ENCODE results near the gene CDH12.

Gene CDH12

DNA sequence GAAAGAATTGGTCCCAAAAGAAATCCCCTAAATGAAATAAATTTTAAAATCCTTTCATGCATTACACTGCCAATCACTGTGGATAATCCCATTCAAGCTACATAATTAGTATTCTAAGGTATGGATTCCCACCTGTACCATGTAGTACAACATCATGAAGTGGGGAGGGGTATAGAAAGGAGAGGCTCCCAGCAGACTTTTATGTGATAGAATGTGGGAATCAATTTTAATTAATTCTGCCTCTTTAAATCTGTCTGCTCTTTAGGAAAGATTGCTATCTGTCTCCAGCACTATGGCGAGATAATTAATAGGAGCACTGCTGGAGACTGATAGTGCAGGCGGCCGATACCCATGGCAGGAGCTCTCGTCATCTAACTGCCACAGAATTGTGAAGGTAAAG lies 95.4 kb downstream of the CDH12 start:
- no peak for DNase-seq

DNA sequence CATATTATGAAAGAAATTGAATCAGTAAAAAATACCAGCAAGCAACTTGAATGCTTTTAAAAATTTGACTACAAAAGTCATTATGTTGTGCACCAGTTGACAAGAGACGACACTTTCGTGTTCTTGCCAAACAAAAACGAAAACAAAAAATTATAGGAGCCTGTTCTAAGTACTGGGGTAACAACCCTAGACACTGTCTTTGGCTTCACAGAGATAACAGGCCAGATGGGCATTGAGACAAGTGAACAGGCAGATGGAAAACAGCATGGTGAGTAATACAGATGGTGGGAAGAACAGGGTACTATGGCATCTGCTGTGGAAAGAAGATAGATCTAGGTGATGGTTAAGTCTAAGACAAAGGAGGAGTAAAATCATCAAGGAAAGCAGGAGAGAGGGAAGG lies 99.0 kb downstream of the CDH12 start:
- DNase-seq, result no peak

DNA sequence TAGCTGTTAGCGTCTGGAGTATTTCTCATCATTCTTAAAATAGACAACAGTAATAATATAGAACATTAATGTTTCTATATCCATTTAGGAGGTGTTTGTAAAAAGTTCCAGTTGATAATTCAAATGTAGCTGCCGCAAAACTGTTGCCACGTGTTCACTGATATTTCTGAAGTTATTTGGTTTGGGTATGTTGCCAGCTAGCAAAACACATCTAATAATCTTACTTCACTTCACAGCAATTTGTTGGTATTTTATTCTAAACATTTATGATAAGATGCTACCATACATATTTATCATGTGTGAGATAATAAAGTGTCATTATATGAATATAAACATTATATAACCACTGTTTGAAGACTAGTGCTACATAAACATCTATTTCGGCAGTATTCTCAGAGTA lies 101.6 kb downstream of the CDH12 start:
- no peak for DNase-seq

DNA sequence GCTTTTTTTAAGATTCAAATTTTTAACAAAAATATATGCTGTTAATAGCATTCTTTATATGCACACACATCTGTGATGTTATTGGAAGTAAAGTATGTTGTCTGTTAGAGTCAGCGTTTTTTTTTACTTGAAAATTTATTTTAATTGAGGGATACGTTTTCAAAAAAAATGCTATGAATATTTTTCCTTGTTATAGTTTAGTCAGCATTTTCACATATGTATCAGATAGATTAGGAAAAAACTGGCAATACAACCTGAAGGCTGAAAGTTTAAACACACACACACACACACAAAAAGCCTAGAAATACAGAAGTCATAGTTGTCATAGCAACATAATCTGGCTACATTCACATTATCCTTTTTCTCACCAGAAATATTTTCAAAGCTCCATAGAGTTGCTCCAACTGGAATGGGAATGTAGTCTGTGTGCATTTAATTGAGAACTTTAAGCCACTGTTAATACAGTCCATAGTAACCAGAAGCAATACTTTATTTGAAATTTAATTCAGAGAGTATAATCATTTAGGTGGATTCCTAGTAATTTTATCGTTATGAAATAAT lies 116.6 kb downstream of the CDH12 start:
- DNase-seq, result no peak

DNA sequence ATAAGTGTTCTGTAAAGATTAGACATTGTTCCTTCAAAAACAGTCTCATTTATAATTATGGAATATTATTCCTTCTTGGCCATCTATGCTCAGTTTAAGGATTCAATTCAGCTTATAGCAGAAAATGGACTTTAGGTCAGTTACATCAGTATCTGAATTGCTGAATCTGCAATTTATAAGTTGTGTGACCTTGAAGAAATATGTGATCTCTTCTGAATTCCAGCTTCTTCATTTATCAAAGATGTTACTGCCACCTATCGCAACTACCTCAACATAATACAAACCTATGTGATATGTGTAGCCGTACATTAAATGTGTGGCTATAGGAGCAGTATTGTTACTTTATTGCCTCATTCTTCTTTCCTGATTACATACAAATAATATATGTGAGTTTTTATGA lies 118.2 kb downstream of the CDH12 start:
- no peak for DNase-seq

DNA sequence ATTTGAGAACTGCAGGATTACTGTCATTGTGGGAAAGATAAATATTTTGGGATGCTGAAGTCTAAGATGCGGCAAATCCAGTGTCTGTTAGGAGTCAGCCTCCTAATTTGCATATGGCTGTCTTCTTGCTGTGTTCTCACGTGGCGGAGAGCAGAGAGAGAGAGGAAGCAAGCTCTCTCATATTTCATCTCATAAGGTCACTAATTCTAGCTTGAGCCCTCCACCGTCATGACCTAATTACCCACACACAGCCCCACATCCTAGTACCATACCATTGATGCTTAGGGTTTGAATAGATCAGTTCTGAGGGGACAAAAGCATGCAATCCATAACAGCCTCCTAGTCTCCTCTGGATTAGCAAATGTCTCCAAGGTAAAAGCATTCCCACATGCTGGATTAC lies 124.5 kb downstream of the CDH12 start:
- DNase-seq, result no peak

DNA sequence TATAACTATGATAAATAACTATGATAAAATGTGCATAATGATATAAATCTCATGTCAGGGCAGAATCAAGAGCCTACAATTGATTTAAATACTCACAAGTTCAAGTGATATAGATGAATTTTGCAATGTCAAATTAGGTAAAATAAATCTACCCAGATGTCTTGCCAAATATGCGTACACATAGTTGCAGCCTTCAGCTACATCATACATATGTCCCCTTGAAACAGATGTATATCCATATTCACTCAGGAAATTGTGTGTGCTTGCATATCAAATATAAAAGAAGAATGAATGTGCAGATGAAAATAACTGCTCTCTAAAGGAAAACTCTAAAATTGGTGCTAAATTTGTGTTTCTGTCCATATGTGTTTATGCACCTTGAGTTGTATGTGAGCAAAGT lies 130.7 kb downstream of the CDH12 start:
- no peak for DNase-seq

DNA sequence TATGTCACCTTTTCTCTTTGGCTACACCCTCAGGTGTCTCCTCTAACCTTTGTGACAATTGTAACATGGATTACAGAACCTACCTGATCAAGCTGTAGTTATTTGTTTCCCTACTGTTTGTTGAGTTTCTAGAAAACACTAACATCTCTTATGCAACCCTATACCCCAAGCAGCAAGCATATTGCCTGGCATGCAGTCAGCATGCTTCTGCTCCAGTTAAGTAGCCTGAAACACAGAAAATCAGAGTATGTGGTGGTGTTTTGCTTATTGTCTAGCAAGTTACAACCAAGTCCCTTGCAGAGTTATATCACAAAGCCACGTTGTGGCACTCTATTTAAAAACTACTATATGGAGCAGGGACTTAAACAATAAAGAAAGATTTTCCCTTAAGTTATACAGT lies 131.1 kb downstream of the CDH12 start:
- no peak for DNase-seq

- no peak for DNase-seq
Observed at GRCh38 chr5:22719842-22720241, 133.3 kb downstream of the CDH12 start.

- DNase-seq, result no peak
Observed at GRCh38 chr5:22710660-22711059, 142.5 kb downstream of the CDH12 start.

DNA sequence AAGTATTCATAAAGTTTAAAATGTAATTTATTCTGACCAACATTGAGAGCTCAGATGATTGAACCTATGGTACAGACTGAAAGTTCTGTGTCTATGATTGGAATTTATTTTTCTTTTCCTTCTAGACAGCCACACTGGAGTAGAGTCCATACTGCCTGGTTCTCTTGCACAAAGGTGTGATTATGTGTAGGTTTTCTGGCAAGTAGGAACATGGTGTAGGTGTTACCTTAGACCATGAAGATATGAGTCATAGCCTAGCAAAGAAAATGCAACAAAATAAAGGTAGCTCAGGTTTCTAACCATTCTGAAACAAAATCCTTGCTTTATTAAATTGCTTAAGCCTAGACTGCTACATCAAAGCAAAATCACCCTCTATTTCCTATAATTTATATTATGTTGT lies 143.4 kb downstream of the CDH12 start:
- DNase-seq, result no peak

GRCh38 chr5:22708770-22709328 lies 144.3 kb downstream of the CDH12 start:
- no peak for DNase-seq

GRCh38 chr5:22706901-22707300 lies 146.2 kb downstream of the CDH12 start:
- DNase-seq, result no peak

- DNase-seq, result no peak
Observed at GRCh38 chr5:22699319-22699718, 153.8 kb downstream of the CDH12 start.

GRCh38 chr5:22693121-22693520 lies 160.0 kb downstream of the CDH12 start:
- DNase-seq, result no peak

- DNase-seq, result no peak
Observed at GRCh38 chr5:22683050-22683449, 170.1 kb downstream of the CDH12 start.

DNA sequence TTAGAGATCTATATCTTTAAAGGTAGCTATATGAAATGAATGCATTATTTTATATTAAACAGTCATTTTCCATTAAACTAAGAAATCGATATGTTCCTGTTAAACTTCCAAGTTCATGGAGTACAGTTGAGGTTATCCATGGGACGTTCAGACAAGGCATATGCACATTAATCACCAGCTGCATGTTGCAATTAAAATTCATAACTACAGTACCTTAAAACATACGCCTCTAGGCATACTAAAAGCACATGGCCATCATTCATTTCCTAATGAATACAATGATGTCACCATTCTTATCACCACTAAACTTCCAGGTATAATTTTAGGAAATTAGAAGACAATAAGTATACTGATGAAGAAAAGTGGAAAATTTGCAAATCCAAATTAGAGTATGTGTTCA lies 174.3 kb downstream of the CDH12 start:
- DNase-seq, result no peak

DNA sequence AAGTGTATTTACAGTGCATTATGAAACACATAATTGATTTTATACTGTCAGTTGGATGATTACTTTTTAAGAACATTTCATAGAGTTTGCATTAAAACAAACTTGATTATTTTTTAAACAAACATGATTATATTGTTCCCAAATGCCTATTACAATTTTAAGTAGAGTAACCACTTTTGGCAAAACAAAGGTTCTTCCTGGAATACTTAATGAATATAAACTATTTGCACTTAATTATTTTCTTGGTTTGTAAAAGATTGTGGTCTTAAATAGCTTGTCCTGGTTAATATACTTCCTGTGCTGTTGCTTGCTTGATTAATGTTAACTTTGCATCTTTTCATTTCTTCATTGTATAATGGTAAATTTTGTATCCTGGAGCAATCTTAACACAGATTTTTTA lies 180.0 kb downstream of the CDH12 start:
- DNase-seq, result no peak

DNA sequence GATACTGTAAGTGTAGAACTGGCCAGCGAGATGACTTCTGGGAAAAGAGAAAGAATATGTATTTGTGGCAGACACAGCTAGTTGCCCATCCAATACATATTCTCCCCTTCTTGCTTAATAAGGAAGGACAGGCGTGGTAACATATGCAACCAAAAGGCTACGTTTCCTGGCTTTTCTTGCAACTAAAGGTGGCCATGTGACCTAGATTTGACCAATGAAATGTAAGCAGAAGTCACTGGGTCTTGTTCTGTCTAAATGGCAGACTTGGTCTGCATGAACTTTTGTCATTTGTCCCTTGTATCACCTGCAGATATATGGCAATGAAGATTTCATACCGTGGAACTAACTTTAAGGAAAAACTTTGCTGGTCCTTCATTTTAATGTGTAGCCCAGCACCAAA lies 183.8 kb downstream of the CDH12 start:
- DNase-seq, result no peak

- no peak for DNase-seq
Observed at GRCh38 chr5:22665801-22666200, 187.3 kb downstream of the CDH12 start.

DNA sequence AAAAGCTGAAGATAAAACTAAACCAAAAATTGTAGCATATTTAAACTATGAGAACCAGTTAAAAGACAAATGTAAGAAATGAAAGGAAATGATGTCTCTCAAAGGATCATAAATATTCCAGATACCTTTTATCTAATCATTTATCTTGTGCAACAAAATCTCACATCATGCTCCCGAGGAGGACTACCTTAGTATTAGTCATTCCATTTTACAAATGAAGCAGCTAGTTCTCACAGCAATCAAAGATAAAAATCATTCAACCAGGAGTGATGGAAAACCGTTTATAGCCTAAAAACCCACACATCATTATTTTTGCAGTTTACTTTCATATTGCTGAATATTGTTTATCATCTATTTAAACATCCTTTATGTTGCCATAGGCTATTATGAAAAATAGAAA lies 190.0 kb downstream of the CDH12 start:
- DNase-seq, result no peak

GRCh38 chr5:22662391-22662790 lies 190.8 kb downstream of the CDH12 start:
- no peak for DNase-seq

GRCh38 chr5:22651355-22651754 lies 201.8 kb downstream of the CDH12 start:
- no peak for DNase-seq

GRCh38 chr5:22650511-22650910 lies 202.6 kb downstream of the CDH12 start:
- no peak for DNase-seq

DNA sequence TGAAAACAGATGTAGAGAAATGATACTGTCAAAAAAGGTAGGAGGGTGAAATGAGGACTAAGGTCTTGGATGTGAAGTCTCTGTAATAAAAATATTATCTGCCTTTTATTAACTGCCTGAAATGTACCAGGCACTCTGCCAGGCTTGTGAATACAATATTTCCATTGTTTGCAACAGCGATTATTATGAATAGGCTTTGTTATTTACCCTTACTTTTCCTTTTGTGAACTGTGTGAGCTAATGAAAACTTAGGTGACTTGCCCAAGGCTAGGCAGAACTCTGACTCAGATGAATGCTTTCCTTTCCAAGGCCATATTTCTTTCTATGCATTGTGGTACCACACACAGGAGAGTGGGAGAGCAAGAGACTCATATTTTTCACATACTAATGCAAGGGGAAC lies 204.1 kb downstream of the CDH12 start:
- DNase-seq, result no peak

DNA sequence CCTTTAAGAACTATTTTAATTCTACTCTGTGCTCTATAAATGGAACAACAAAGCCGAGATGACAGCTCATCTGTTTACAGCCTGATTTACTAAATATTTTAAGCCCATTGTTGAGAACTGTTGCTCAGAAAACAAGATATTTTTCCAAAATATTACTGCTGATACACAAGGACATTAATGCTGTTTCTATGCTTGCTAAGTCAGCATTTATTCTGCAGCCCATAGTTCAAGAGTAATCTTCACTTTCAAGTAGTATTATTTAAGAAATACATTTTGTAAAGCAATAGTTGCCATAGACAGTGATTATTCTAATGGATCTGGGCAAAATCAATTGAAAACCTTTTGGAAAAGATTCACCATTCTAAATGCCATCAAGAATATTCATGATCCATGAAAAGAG lies 208.3 kb downstream of the CDH12 start:
- no peak for DNase-seq

Measured in NCI-H1930 (cell line).